Measurements from ENCODE around the gene FKTN.

Gene FKTN

GRCh38 chr9:105673850-105674387 lies 116.0 kb downstream of the FKTN start:
- no peaks in the 10 kb centered on the region for H3K9me2 ChIP-seq (replicated peaks; ENCODE audit: insufficient read depth, low read length)
- no peak overlapping the region for H3K27ac ChIP-seq (ENCODE audit: low read length)
- H3K9ac ChIP-seq (ENCODE audit: low read length), result no peak overlapping the region
- no peaks in the 10 kb centered on the region for H3K79me2 ChIP-seq (ENCODE audit: low read length)
- no peaks in the 10 kb centered on the region for H3K9me3 ChIP-seq (replicated peaks; ENCODE audit: insufficient read depth, low read length)
- H3K36me3 ChIP-seq (replicated peaks; ENCODE audit: insufficient read depth, low read length), result no peaks in the 10 kb centered on the region
- H3K4me2 ChIP-seq (ENCODE audit: low read depth, low read length), result no peak overlapping the region
- H3F3A ChIP-seq (ENCODE audit: insufficient read depth, low read length), result no peaks in the 10 kb centered on the region
- no peaks in the 10 kb centered on the region for H3K27me3 ChIP-seq (replicated peaks; ENCODE audit: insufficient read depth, low read length)
- H3K4me3 ChIP-seq (ENCODE audit: low read length), result no peak overlapping the region
- no peaks in the 10 kb centered on the region for H4K20me1 ChIP-seq (ENCODE audit: insufficient read depth, low read length)
- TF ChIP-seq EZH2phosphoT487 (IDR thresholded peaks at IDR 0.05; ENCODE audit: low read length), result no peak
- TF ChIP-seq EZH2 (optimal IDR thresholded peaks at IDR 0.05; ENCODE audit: low read depth, low read length), result no peak
- no peak for TF ChIP-seq CTCF (IDR thresholded peaks at IDR 0.05; ENCODE audit: low read length)
- 0 out of 2 replicates have a peak, but pooled peaks cover 4% of the 10 kb centered on the region for H3K4me1 ChIP-seq (ENCODE audit: low read length)
- DNase-seq, result no peak
- no peak overlapping the region for H2AFZ ChIP-seq (ENCODE audit: low read length)

- Histone ChIP-seq H3K4me2 (ENCODE audit: low read depth, low read length) (no peak overlapping the region), H3K27me3 (replicated peaks; ENCODE audit: insufficient read depth, low read length) (no peaks in the 10 kb centered on the region), H3K4me3 (ENCODE audit: low read length) (no peak overlapping the region), H4K20me1 (ENCODE audit: insufficient read depth, low read length) (no peaks in the 10 kb centered on the region), H2AFZ (ENCODE audit: low read length) (no peak overlapping the region), H3K9me3 (replicated peaks; ENCODE audit: insufficient read depth, low read length) (no peaks in the 10 kb centered on the region), H3K79me2 (ENCODE audit: low read length) (no peaks in the 10 kb centered on the region), H3K9me2 (replicated peaks; ENCODE audit: insufficient read depth, low read length) (no peaks in the 10 kb centered on the region), H3K9ac (ENCODE audit: low read length) (no peak overlapping the region), H3K27ac (ENCODE audit: low read length) (no peak overlapping the region), H3K36me3 (replicated peaks; ENCODE audit: insufficient read depth, low read length) (no peaks in the 10 kb centered on the region), H3F3A (ENCODE audit: insufficient read depth, low read length) (no peaks in the 10 kb centered on the region), H3K4me1 (ENCODE audit: low read length) (0 out of 2 replicates have a peak, but pooled peaks cover 4% of the 10 kb centered on the region)
- no peak for DNase-seq
- TF ChIP-seq CTCF (IDR thresholded peaks at IDR 0.05; ENCODE audit: low read length) (no peak), EZH2phosphoT487 (IDR thresholded peaks at IDR 0.05; ENCODE audit: low read length) (no peak), EZH2 (optimal IDR thresholded peaks at IDR 0.05; ENCODE audit: low read depth, low read length) (no peak)
Measured at GRCh38 chr9:105676351-105676923, 118.5 kb downstream of the FKTN start.

- H4K20me1 ChIP-seq (ENCODE audit: insufficient read depth, low read length), result no peaks in the 10 kb centered on the region
- no peak overlapping the region for H2AFZ ChIP-seq (ENCODE audit: low read length)
- no peak for DNase-seq
- H3K4me2 ChIP-seq (ENCODE audit: low read depth, low read length), result no peak overlapping the region
- H3K79me2 ChIP-seq (ENCODE audit: low read length), result no peaks in the 10 kb centered on the region
- H3K36me3 ChIP-seq (replicated peaks; ENCODE audit: insufficient read depth, low read length), result no peaks in the 10 kb centered on the region
- no peak overlapping the region for H3K9ac ChIP-seq (ENCODE audit: low read length)
- no peak overlapping the region for H3K27ac ChIP-seq (ENCODE audit: low read length)
- H3K9me3 ChIP-seq (replicated peaks; ENCODE audit: insufficient read depth, low read length), result no peaks in the 10 kb centered on the region
- TF ChIP-seq EZH2 (optimal IDR thresholded peaks at IDR 0.05; ENCODE audit: low read depth, low read length) (no peak), EZH2phosphoT487 (IDR thresholded peaks at IDR 0.05; ENCODE audit: low read length) (no peak)
- H3F3A ChIP-seq (ENCODE audit: insufficient read depth, low read length), result no peaks in the 10 kb centered on the region
- H3K27me3 ChIP-seq (replicated peaks; ENCODE audit: insufficient read depth, low read length), result no peaks in the 10 kb centered on the region
- no peaks in the 10 kb centered on the region for H3K4me1 ChIP-seq (ENCODE audit: low read length)
- no peaks in the 10 kb centered on the region for H3K9me2 ChIP-seq (replicated peaks; ENCODE audit: insufficient read depth, low read length)
- no peak overlapping the region for H3K4me3 ChIP-seq (ENCODE audit: low read length)
Measured at GRCh38 chr9:105678163-105678562, 120.2 kb downstream of the FKTN start.

- no peak overlapping the region for H3K9ac ChIP-seq (ENCODE audit: low read length)
- no peak overlapping the region for H2AFZ ChIP-seq (ENCODE audit: low read length)
Measured at GRCh38 chr9:105678781-105679180, 120.8 kb downstream of the FKTN start.

More at GRCh38 chr9:105678781-105679180, 120.8 kb downstream of the FKTN start:
- H3K4me3 ChIP-seq (ENCODE audit: low read length), result no peak overlapping the region
- no peaks in the 10 kb centered on the region for H3K4me1 ChIP-seq (ENCODE audit: low read length)
- H3K27me3 ChIP-seq (replicated peaks; ENCODE audit: insufficient read depth, low read length), result no peaks in the 10 kb centered on the region
- H3K79me2 ChIP-seq (ENCODE audit: low read length), result no peaks in the 10 kb centered on the region
- H3K36me3 ChIP-seq (replicated peaks; ENCODE audit: insufficient read depth, low read length), result no peaks in the 10 kb centered on the region
- H3F3A ChIP-seq (ENCODE audit: insufficient read depth, low read length), result no peaks in the 10 kb centered on the region
- TF ChIP-seq EZH2 (optimal IDR thresholded peaks at IDR 0.05; ENCODE audit: low read depth, low read length) (no peak), CTCF (IDR thresholded peaks at IDR 0.05; ENCODE audit: low read length) (no peak), EZH2phosphoT487 (IDR thresholded peaks at IDR 0.05; ENCODE audit: low read length) (no peak)
- no peaks in the 10 kb centered on the region for H4K20me1 ChIP-seq (ENCODE audit: insufficient read depth, low read length)
- H3K4me2 ChIP-seq (ENCODE audit: low read depth, low read length), result no peak overlapping the region
- no peaks in the 10 kb centered on the region for H3K9me3 ChIP-seq (replicated peaks; ENCODE audit: insufficient read depth, low read length)
- H3K9me2 ChIP-seq (replicated peaks; ENCODE audit: insufficient read depth, low read length), result no peaks in the 10 kb centered on the region
- no peak for DNase-seq
- no peak overlapping the region for H3K27ac ChIP-seq (ENCODE audit: low read length)

All from MM.1S (cell line).